ENCODE measurements around the gene SPAG17.

The SPAG17 gene

DNA sequence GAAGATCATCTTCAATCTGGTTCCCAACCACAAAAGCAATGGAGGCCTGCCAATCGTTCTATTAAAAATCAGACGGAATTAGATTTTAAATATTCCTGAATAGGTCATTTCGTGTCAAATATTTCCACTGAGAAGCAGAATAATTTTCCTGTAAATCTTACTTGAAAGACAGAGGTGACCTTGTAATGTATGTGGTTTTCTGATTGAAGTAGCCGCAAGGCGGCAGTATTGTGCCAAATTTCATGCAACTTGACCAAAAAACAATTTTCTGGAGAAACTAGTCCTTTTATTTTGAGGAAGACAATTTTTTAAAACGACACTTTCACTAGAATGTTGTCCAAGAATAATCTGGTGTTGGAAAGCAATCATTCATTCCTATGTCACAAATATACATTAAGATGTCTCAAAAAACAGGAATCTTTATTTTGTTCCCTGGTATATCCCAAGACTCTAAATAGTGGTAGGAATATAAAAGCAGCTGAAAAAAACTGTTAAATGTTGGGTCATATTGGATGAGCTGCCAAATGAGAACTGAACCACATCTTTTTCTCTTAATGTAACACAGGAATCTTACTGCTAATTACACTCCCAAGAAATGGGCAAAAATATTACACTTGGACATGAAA lies 33.6 kb downstream of the SPAG17 start:
- Histone ChIP-seq H3K36me3 (ENCODE audit: control insufficient read depth, low read length) (no peaks in the 10 kb centered on the region), H3F3A (ENCODE audit: control insufficient read depth, insufficient read depth) (no peaks in the 10 kb centered on the region), H4K20me1 (ENCODE audit: control insufficient read depth, insufficient read depth, low read depth, low read length) (no peaks in the 10 kb centered on the region), H3K4me3 (ENCODE audit: low read length) (no peak overlapping the region), H3K9me2 (replicated peaks; ENCODE audit: control insufficient read depth, low read length) (no peaks in the 10 kb centered on the region), H3K4me2 (ENCODE audit: low read length) (no peak overlapping the region), H3K9me3 (ENCODE audit: control insufficient read depth, insufficient read depth, low read length) (no peaks in the 10 kb centered on the region), H3K4me1 (ENCODE audit: control insufficient read depth, low read length) (no peaks in the 10 kb centered on the region), H3K79me2 (ENCODE audit: control insufficient read depth, low read length) (no peaks in the 10 kb centered on the region), H3K27ac (ENCODE audit: low read depth, low read length) (no peak overlapping the region), H3K27me3 (ENCODE audit: control insufficient read depth, low read length) (no peaks in the 10 kb centered on the region)
- no peak for TF ChIP-seq EZH2phosphoT487 (IDR thresholded peaks at IDR 0.05; ENCODE audit: borderline replicate concordance, low read length)
- TF ChIP-seq, protein P1, sequence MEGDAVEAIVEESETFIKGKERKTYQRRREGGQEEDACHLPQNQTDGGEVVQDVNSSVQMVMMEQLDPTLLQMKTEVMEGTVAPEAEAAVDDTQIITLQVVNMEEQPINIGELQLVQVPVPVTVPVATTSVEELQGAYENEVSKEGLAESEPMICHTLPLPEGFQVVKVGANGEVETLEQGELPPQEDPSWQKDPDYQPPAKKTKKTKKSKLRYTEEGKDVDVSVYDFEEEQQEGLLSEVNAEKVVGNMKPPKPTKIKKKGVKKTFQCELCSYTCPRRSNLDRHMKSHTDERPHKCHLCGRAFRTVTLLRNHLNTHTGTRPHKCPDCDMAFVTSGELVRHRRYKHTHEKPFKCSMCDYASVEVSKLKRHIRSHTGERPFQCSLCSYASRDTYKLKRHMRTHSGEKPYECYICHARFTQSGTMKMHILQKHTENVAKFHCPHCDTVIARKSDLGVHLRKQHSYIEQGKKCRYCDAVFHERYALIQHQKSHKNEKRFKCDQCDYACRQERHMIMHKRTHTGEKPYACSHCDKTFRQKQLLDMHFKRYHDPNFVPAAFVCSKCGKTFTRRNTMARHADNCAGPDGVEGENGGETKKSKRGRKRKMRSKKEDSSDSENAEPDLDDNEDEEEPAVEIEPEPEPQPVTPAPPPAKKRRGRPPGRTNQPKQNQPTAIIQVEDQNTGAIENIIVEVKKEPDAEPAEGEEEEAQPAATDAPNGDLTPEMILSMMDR (IDR thresholded peaks at IDR 0.05; ENCODE audit: low read depth, low read length, poor library complexity, severe bottlenecking): peak; percentile 77

DNA sequence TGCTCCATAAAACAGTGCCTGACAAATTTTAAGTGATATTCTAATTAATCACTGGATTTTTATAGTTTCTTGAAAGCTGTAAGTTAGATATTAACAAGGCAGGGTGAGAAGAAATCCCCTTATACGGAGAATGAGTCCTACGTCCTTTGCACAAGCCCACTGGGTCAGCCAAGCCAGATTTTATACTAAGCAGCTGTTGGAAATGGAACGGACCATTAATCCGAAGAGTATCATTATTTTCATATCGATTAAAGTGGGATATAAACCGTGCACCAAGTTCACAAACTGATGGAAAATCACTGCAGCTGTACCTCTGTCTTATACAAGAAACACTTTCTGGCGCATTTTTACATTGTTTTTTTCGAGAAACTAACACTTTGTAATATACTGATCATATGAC lies 35.2 kb downstream of the SPAG17 start:
- Histone ChIP-seq H3K4me2 (ENCODE audit: low read length) (no peak overlapping the region), H3K9me3 (ENCODE audit: control insufficient read depth, insufficient read depth, low read length) (no peaks in the 10 kb centered on the region), H3K4me1 (ENCODE audit: control insufficient read depth, low read length) (no peaks in the 10 kb centered on the region), H4K20me1 (ENCODE audit: control insufficient read depth, insufficient read depth, low read depth, low read length) (no peaks in the 10 kb centered on the region), H3K9me2 (replicated peaks; ENCODE audit: control insufficient read depth, low read length) (no peaks in the 10 kb centered on the region), H3K36me3 (ENCODE audit: control insufficient read depth, low read length) (no peaks in the 10 kb centered on the region), H3K27me3 (ENCODE audit: control insufficient read depth, low read length) (no peaks in the 10 kb centered on the region), H3F3A (ENCODE audit: control insufficient read depth, insufficient read depth) (no peaks in the 10 kb centered on the region), H3K79me2 (ENCODE audit: control insufficient read depth, low read length) (no peaks in the 10 kb centered on the region), H3K4me3 (ENCODE audit: low read length) (no peak overlapping the region), H3K27ac (ENCODE audit: low read depth, low read length) (no peak overlapping the region)
- TF ChIP-seq EZH2phosphoT487 (IDR thresholded peaks at IDR 0.05; ENCODE audit: borderline replicate concordance, low read length): no peak
- TF ChIP-seq, protein P1 (IDR thresholded peaks at IDR 0.05; ENCODE audit: low read depth, low read length, poor library complexity, severe bottlenecking): no peak

DNA sequence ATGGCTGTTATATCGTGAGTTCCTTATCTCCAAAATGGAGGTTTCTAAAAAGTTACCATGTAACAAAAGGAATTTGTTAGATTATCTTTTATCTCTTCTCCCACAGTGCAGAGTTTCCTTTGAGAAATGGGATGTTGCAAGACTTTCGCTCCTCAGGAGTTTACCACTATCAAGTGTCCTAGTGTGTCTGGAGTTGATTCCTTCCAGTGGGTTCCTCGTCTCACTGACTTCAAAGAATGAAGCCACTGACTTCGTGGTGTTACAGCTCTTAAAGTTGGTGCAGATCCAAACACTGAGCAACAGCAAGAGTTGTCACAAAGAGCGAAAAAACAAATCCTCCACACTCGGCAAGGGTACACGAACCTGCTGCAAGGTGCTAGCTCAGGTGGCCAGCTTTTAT lies 37.0 kb downstream of the SPAG17 start:
- Histone ChIP-seq H3K36me3 (ENCODE audit: control insufficient read depth, low read length) (no peaks in the 10 kb centered on the region), H3K27ac (ENCODE audit: low read depth, low read length) (no peak overlapping the region), H3K9me3 (ENCODE audit: control insufficient read depth, insufficient read depth, low read length) (no peaks in the 10 kb centered on the region), H3K27me3 (ENCODE audit: control insufficient read depth, low read length) (no peaks in the 10 kb centered on the region), H3K79me2 (ENCODE audit: control insufficient read depth, low read length) (no peaks in the 10 kb centered on the region), H3K9me2 (replicated peaks; ENCODE audit: control insufficient read depth, low read length) (no peaks in the 10 kb centered on the region), H4K20me1 (ENCODE audit: control insufficient read depth, insufficient read depth, low read depth, low read length) (no peaks in the 10 kb centered on the region), H3F3A (ENCODE audit: control insufficient read depth, insufficient read depth) (no peaks in the 10 kb centered on the region), H3K4me1 (ENCODE audit: control insufficient read depth, low read length) (no peaks in the 10 kb centered on the region), H3K4me3 (ENCODE audit: low read length) (no peak overlapping the region), H3K4me2 (ENCODE audit: low read length) (no peak overlapping the region)
- TF ChIP-seq, protein P1 (IDR thresholded peaks at IDR 0.05; ENCODE audit: low read depth, low read length, poor library complexity, severe bottlenecking): no peak
- no peak for TF ChIP-seq EZH2phosphoT487 (IDR thresholded peaks at IDR 0.05; ENCODE audit: borderline replicate concordance, low read length)

Measured in DOHH2 (cell line).